AG10803 (cell line): ENCODE measurements around the gene PAM16.

ENCODE experiments used
- DNase-seq: peaks from one replicate; pipeline ENCODE4 v3.0.0; 2010; ENCODE audit warnings: low read depth
- H3K4me3 ChIP-seq: 2 replicates; pipeline ENCODE4 v1.5.1; 2011; ENCODE audit warnings: mild to moderate bottlenecking, low read length, control low read depth
- TF ChIP-seq, protein P1 (sequence below): conservative IDR thresholded peaks from 2 replicates; pipeline ENCODE4 v1.5.1; 2011; ENCODE audit warnings: mild to moderate bottlenecking, low read length, control low read depth, inconsistent platforms

PAM16 gene

DNA sequence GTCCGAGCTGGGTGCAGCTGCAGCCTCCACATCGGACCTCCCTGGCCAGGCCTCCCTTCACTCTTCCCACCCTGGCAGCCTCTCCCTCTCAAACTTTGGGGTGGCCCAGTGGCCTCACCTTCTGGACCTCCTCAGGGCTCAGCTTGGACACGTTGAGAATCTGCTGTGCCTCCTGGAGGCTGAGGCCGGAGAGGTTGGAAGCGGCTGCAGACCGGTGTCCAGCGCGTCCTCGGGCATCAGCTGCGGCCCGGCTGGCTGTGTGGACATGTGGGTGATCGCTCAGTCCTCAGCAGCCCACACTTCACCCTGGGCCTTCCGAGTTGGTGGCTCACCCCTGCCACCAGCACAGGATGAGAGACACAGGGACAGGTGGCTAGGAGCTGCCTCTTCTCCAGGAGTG, 9.9 kb downstream of the PAM16 start:
- H3K4me3 ChIP-seq = no peak overlapping the region
- TF ChIP-seq, protein P1, sequence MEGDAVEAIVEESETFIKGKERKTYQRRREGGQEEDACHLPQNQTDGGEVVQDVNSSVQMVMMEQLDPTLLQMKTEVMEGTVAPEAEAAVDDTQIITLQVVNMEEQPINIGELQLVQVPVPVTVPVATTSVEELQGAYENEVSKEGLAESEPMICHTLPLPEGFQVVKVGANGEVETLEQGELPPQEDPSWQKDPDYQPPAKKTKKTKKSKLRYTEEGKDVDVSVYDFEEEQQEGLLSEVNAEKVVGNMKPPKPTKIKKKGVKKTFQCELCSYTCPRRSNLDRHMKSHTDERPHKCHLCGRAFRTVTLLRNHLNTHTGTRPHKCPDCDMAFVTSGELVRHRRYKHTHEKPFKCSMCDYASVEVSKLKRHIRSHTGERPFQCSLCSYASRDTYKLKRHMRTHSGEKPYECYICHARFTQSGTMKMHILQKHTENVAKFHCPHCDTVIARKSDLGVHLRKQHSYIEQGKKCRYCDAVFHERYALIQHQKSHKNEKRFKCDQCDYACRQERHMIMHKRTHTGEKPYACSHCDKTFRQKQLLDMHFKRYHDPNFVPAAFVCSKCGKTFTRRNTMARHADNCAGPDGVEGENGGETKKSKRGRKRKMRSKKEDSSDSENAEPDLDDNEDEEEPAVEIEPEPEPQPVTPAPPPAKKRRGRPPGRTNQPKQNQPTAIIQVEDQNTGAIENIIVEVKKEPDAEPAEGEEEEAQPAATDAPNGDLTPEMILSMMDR = no peak
- no peak for DNase-seq

DNA sequence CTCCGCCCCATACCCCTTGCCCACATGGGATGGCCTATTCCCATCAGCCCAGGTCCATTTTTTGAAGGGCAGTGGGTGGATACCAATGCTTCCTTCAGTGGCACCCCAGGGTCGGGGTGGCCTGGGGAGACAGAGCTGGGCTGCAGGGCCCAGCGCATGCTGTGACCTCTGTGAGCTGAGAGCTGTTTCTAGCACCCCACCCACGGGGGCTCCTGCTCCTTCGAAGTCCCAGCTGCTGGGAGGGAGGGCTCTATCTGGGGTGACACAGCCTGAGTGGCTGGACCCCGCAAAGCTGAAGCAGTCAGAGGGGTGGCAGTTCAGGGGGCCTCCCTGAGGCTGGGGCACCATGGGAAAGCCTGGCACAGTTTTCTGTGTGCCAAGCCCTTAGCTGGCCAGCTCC, 10.7 kb downstream of the PAM16 start:
- H3K4me3 ChIP-seq = no peak overlapping the region
- TF ChIP-seq, protein P1 = no peak
- DNase-seq = no peak

DNA sequence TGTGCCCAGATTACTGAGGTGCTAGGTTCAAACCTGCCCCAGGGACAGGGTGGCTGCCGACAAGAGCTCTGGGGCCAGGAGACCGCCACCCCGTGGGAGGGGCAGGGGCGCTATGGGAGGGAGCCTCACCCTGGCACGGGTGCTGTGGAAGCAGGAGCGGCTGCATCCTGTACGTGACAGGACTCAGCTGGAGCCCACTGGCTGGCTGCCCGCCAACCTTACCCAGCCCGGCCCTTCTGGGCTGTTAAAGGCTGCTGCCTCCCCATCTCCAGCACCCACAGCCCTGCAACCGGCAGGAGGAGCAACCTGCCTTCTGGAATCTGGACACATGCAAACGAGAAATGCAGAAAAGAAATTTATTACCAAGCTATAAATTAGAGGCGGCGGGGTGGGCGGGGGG, 11.2 kb downstream of the PAM16 start:
- peak; percentile 40 for DNase-seq
- TF ChIP-seq, protein P1 = no peak
- no peak overlapping the region for H3K4me3 ChIP-seq

DNA sequence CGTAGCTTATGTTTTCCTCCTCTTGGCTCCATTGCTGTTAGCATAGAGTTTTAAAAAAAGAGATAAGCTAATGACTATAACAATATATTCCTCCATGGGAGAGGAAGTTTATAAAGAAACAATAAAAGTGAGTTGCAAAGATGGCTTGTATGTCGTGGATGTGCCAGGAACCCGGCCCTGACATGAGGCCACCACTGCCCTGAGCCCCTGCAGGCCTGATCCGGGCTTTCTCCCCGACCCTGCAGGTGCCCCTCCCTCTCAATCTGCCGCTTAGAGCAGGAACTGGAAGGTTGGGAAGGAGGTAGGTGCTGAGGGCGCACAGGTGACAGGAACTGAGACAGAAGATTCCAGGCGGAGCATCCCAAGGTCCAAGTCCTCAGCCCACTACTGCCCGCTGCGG, 11.7 kb downstream of the PAM16 start:
- H3K4me3 ChIP-seq = no peak overlapping the region
- TF ChIP-seq, protein P1 = no peak
- DNase-seq = no peak

DNA sequence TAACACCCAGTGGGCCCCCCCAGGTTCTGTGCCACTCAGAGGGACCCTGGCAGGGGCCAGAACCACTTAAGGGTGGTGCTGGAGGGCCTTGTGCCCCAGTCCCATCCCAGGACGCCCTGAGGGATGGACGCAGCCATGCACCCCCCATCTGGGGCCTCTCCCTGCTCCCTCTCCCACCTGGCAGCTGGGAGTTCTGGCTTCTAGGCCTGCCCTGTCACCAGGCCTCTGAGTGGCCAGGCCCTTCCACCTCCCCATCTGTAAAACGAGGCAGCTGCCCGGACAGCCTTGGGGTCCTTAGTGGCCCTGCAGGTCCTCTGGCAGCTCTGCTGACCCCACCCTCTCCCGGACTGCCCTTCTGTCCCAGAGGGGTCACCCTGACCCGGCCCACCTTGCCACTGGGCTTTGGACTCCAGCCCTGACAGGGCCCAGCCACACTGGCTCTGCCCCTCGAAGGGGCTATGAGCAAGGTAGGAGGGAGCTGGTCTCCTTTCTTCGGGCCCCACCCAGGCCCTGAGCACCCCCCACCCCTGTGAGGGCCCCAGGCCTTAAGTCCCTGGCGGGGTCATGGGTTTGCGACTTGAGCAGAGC, 12.3 kb downstream of the PAM16 start:
- no peak overlapping the region for H3K4me3 ChIP-seq
- TF ChIP-seq, protein P1 = no peak
- DNase-seq = no peak

DNA sequence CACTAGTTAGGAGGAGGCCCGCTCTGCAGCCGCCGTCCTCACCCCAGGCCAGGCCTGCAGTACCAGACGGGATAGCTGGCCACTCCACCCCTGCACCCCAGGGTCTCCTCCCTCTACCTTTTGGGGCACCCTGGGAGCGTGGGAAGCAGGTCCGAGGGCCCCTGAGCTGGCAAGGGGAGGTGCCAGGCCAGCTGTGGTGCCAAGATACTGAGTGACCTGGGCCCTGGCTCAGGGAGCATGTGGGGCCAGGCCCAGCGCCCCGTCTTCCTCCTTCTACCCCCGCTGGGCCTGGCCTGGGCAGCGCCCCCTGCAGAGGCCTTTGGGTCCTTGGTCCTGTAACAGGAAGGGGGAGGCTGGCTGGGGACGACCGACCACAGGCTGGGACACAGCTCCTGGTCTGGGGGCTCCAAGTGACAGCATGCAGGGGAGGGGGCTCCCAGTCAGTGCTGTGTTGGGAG, 13.0 kb downstream of the PAM16 start:
- TF ChIP-seq, protein P1 = no peak
- no peak for DNase-seq
- no peak overlapping the region for H3K4me3 ChIP-seq

DNA sequence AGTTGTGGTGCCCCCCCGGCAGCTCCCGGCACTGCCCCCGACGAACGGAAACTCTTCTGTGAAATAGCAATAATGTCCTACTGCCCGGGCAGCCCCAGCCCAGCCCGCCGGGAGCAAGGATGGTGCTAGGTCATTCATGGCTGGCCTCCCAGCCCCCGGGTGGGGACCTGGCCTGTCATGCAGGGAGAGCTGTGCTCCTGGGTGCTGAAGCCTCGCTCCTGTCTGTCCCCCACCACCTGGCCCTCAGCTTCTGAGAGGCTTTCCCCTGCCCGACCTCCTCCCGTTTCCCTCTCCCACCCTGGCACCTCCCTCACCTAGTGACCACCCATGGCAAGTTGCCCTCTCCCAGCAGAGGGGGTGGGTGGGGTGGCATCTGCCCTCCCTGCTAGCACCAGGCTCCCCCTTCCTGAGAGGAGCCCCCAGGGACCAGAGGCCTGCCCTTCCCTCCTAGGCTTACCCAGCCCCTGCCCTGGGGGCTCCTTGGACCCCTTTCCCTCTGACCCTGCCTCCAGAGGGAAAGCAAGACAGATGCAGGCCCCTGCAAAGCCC, 13.5 kb downstream of the PAM16 start:
- TF ChIP-seq, protein P1 = no peak
- no peak overlapping the region for H3K4me3 ChIP-seq
- no peak for DNase-seq
